Activated gamma-delta T cell treated with Interleukin-2 at 50 U/mL for 16 hours (primary cell): ENCODE measurements around the gene JAKMIP2.

ENCODE experiments used
- DNase-seq: peaks from one replicate; pipeline ENCODE4 v3.0.0-alpha.2; 2020

JAKMIP2 gene

GRCh38 chr5:147690595-147690994 is 91.9 kb downstream of the JAKMIP2 start:
- DNase-seq: no peak

- no peak for DNase-seq
These were observed 93.1 kb downstream of the JAKMIP2 start for GRCh38 chr5:147689426-147689825.

GRCh38 chr5:147688656-147689356 is 93.7 kb downstream of the JAKMIP2 start:
- no peak for DNase-seq

GRCh38 chr5:147687118-147687517 is 95.4 kb downstream of the JAKMIP2 start:
- DNase-seq: no peak

- no peak for DNase-seq
These were observed 96.1 kb downstream of the JAKMIP2 start for GRCh38 chr5:147686421-147686820.

GRCh38 chr5:147685993-147686392 is 96.5 kb downstream of the JAKMIP2 start:
- DNase-seq: no peak

- no peak for DNase-seq
These were observed 107.4 kb downstream of the JAKMIP2 start for GRCh38 chr5:147675168-147675567.

GRCh38 chr5:147674411-147674810 is 108.1 kb downstream of the JAKMIP2 start:
- DNase-seq: no peak

GRCh38 chr5:147673791-147674190 is 108.7 kb downstream of the JAKMIP2 start:
- DNase-seq: no peak

GRCh38 chr5:147673266-147673665 is 109.3 kb downstream of the JAKMIP2 start:
- DNase-seq: no peak

- DNase-seq: no peak
These were observed 111.2 kb downstream of the JAKMIP2 start for GRCh38 chr5:147671365-147671764.

- DNase-seq: no peak
These were observed 111.7 kb downstream of the JAKMIP2 start for GRCh38 chr5:147670815-147671214.

GRCh38 chr5:147669169-147669869 is 113.2 kb downstream of the JAKMIP2 start:
- no peak for DNase-seq

- no peak for DNase-seq
These were observed 114.1 kb downstream of the JAKMIP2 start for GRCh38 chr5:147668385-147668784.

GRCh38 chr5:147667363-147667762 is 115.2 kb downstream of the JAKMIP2 start:
- DNase-seq: no peak

- no peak for DNase-seq
These were observed 116.1 kb downstream of the JAKMIP2 start for GRCh38 chr5:147666419-147666818.

- no peak for DNase-seq
These were observed 121.0 kb downstream of the JAKMIP2 start for GRCh38 chr5:147661541-147661940.

- no peak for DNase-seq
These were observed 123.2 kb downstream of the JAKMIP2 start for GRCh38 chr5:147659166-147659929.

- no peak for DNase-seq
These were observed 124.1 kb downstream of the JAKMIP2 start for GRCh38 chr5:147658293-147658932.

- DNase-seq: no peak
These were observed 133.9 kb downstream of the JAKMIP2 start for GRCh38 chr5:147648597-147648996.

GRCh38 chr5:147645197-147645596 is 137.3 kb downstream of the JAKMIP2 start:
- DNase-seq: no peak

GRCh38 chr5:147644460-147644859 is 138.1 kb downstream of the JAKMIP2 start:
- DNase-seq: no peak

GRCh38 chr5:147643142-147643541 is 139.4 kb downstream of the JAKMIP2 start:
- DNase-seq: no peak
